ENCODE results near the gene ATP11A. TPM values are rescaled to one million over a fixed set of nuclear protein-coding genes. Genes with fewer than 3 reads are reported as not detected.
A peak's percentile ranks its signal among the peaks of the same experiment; 100 is the strongest.

The ATP11A gene
- total and polyA plus RNA-seq, 7 donors: 0.69 to 22.9 (median 9.6) TPM

- TF ChIP-seq POLR2A (IDR thresholded peaks at IDR 0.05) (no peak), EP300 (IDR thresholded peaks at IDR 0.05) (no peak), CTCF (IDR thresholded peaks at IDR 0.05) (no peak), POLR2AphosphoS5 (IDR thresholded peaks at IDR 0.05) (no peak)
- Histone ChIP-seq H3K4me3 (no peak overlapping the region), H3K9me3 (no peaks in the 10 kb centered on the region), H3K27ac (peak overlapping the region in 2 of 4 donors; percentile 44 to 69), H3K4me1 (peaks cover 0 to 30% (median 23%) of the 10 kb centered on the region in 4 donors), H3K36me3 (peaks cover 0 to 9% (median 0%) of the 10 kb centered on the region in 4 donors), H3K27me3 (no peaks in the 10 kb centered on the region)
- intact Hi-C loops (cut with DNase I): no loop called here
- WGBS, 2 donors: 96 to 97% methylated on average over 18 of the region's 18 CpGs
- no peak for DNase-seq
Observed at GRCh38 chr13:112781287-112781686, 91.4 kb downstream of the ATP11A start.

- H3K4me1 ChIP-seq: peaks cover 0 to 30% (median 23%) of the 10 kb centered on the region in 4 donors
- H3K4me3 ChIP-seq: no peak overlapping the region
- H3K27ac ChIP-seq: peak overlapping the region in 2 of 4 donors; percentile 44 to 69
- TF ChIP-seq EP300 (IDR thresholded peaks at IDR 0.05): no peak
- no peak for TF ChIP-seq CTCF (IDR thresholded peaks at IDR 0.05)
- no peak for TF ChIP-seq POLR2AphosphoS5 (IDR thresholded peaks at IDR 0.05)
- no peak for TF ChIP-seq POLR2A (IDR thresholded peaks at IDR 0.05)
- no peaks in the 10 kb centered on the region for H3K9me3 ChIP-seq
- H3K36me3 ChIP-seq: peaks cover 0 to 14% (median 0%) of the 10 kb centered on the region in 4 donors
- no peaks in the 10 kb centered on the region for H3K27me3 ChIP-seq
- intact Hi-C loops (cut with DNase I): loop anchor here (2.0 kb wide), 1 partner anchor 91 kb away; the partner anchor contains the start of gene ATP11A
- peak; percentile 78 for DNase-seq
- 91 to 95% methylated on average over 19 of the region's 19 CpGs for WGBS, 2 donors
Observed at GRCh38 chr13:112781881-112782361, 92.1 kb downstream of the ATP11A start.

GRCh38 chr13:112782429-112783010, 92.7 kb downstream of the ATP11A start:
- Histone ChIP-seq H3K9me3 (no peaks in the 10 kb centered on the region), H3K36me3 (peaks cover 0 to 14% (median 0%) of the 10 kb centered on the region in 4 donors), H3K27me3 (no peaks in the 10 kb centered on the region), H3K27ac (peak overlapping the region in 3 of 4 donors; percentile 17 to 69 (median 44)), H3K4me3 (no peak overlapping the region), H3K4me1 (peaks cover 0 to 30% (median 23%) of the 10 kb centered on the region in 4 donors)
- no peak for DNase-seq
- WGBS, 2 donors: 79 to 84% methylated on average over 15 of the region's 15 CpGs
- intact Hi-C loops (cut with DNase I): loop anchor here (2.0 kb wide), 1 partner anchor 92 kb away; the partner anchor contains the start of gene ATP11A
- no peak for TF ChIP-seq POLR2A (IDR thresholded peaks at IDR 0.05)
- no peak for TF ChIP-seq POLR2AphosphoS5 (IDR thresholded peaks at IDR 0.05)
- no peak for TF ChIP-seq CTCF (IDR thresholded peaks at IDR 0.05)
- TF ChIP-seq EP300 (IDR thresholded peaks at IDR 0.05): no peak

GRCh38 chr13:112783135-112783977, 93.5 kb downstream of the ATP11A start:
- DNase-seq: no peak
- no peak for TF ChIP-seq POLR2A (IDR thresholded peaks at IDR 0.05)
- TF ChIP-seq EP300 (IDR thresholded peaks at IDR 0.05): no peak
- no peak for TF ChIP-seq POLR2AphosphoS5 (IDR thresholded peaks at IDR 0.05)
- TF ChIP-seq CTCF (IDR thresholded peaks at IDR 0.05): no peak
- WGBS, 2 donors: 67 to 84% methylated on average over 28 of the region's 28 CpGs
- H3K27ac ChIP-seq: peak overlapping the region in 3 of 4 donors; percentile 49 to 69 (median 49)
- peaks cover 0 to 30% (median 23%) of the 10 kb centered on the region in 4 donors for H3K4me1 ChIP-seq
- H3K27me3 ChIP-seq: no peaks in the 10 kb centered on the region
- intact Hi-C loops (cut with DNase I): loop anchor here (2.0 kb wide), 1 partner anchor 93 kb away; the partner anchor contains the start of gene ATP11A
- H3K9me3 ChIP-seq: no peaks in the 10 kb centered on the region
- peaks cover 0 to 14% (median 0%) of the 10 kb centered on the region in 4 donors for H3K36me3 ChIP-seq
- no peak overlapping the region for H3K4me3 ChIP-seq

Data from sigmoid colon (tissue), 7 donors.